ENCODE measurements around the gene CCDC8.
"Not testable (repeated sequence)": the region's sequence is repeated elsewhere in the genome, so short reads cannot be mapped to it uniquely, and the experiment has no call there.

The CCDC8 gene

GRCh38 chr19:46413262-46414031 lies at the start of gene CCDC8:
Gene CCDC8 (minus strand): TSS chr19:46413564. CDS start chr19:46412810, 754 bp downstream.
- DNase-seq: no peak

- DNase-seq: no peak
Measured at GRCh38 chr19:46461537-46461936, 48.2 kb upstream of the CCDC8 start.

- no peak for DNase-seq
Measured at GRCh38 chr19:46460981-46461380, 47.6 kb upstream of the CCDC8 start.

- no peak for DNase-seq
Measured at GRCh38 chr19:46460055-46460454, 46.7 kb upstream of the CCDC8 start.

DNA sequence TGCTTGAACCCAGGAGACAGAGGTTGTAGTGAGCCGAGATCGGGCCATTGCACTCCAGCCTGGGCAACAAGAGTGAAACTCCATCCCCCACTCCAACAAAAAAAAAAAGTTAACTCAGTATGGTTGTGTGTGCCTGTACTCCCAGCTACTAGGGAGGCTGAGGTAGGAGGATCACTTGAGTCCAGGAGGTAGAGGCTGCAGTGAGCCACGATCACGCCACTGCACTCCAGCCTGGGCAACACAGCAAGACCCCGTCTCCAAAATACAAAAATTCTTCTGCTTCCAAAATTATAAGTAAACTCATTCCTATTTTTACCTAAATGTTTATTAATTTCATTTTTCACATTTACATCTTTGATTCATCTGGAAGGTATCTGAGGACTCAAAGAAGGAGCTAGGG lies 43.6 kb upstream of the CCDC8 start:
- DNase-seq: no peak

GRCh38 chr19:46454244-46454643 lies 40.9 kb upstream of the CCDC8 start:
- DNase-seq: no peak

GRCh38 chr19:46453661-46454060 lies 40.3 kb upstream of the CCDC8 start:
- DNase-seq: no peak

- DNase-seq: no peak
Measured at GRCh38 chr19:46452186-46452585, 38.8 kb upstream of the CCDC8 start.

DNA sequence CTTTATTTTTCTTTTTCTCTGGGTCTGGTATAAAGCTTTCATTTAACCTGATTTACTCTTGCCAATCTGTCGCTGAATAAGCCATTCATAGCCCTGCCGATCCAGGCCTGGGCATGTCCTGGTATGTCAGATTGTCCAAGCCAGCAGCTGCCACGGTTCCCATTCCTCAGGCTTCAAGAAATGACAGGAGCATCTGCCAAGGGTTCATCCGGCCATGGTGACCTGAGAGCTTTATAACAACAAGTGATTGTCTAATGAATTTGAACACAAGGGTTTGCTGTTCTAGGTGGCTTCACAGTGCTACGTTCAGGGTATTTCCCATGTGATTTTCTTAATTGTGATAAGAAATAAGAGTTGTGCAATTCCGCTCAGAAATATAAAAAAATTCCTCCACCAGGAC lies 38.0 kb upstream of the CCDC8 start:
- DNase-seq: no peak

DNA sequence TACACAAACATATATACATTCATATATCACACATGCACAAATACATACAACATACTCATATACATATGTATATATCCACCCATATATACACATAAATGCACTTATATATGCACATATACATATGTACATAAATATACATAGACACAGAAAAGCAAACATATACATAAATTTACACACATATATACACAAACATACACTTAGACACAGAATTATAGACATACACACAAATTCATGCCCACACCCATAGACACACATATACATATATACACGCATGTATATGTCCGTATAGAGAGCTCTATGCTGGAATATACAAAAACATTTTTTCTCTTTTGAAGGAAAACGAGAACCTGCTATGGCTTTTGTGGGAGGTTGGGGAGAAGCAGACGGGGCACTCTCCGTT lies 37.4 kb upstream of the CCDC8 start:
- no peak for DNase-seq

- DNase-seq: no peak
Measured at GRCh38 chr19:46449228-46449627, 35.9 kb upstream of the CCDC8 start.

DNA sequence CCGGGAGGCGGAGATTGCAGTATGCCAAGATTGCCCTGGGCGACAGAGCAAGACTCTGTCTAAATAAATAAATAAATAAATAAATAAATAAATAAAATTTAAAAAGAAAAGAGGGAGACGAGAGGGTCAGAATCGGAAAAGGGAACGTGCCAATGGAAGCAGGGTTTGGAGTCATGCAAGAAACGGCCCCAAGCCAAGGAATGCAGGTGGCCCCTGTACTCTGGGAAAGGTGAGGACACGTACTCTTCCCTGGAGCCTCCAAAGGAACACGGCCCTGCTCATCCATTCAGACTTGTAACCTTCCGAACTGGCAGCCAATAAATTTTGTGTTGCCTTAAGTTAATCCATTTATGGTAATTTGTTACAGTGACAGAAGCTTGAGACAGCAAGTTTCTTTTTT lies 35.2 kb upstream of the CCDC8 start:
- no peak for DNase-seq

GRCh38 chr19:46447824-46448223 lies 34.5 kb upstream of the CCDC8 start:
- DNase-seq: no peak

DNA sequence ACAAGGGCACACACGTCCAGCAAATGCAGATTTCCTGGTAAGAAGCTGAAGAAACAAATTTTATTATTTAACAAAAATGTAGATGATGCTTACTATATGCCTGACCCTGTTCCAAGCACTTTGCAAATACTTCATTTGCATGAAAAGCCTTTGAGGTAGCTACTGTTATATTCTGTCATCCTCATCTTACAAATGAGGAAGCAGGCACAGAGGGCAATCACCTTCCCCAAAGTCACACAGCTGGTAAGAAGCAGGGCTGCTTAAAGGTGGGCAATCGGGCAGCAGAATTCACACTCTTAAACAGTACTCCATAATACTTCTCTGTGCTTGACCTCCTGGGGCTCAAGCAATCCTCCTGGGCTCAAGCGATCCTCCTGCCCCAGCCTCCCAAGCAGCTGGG lies 33.6 kb upstream of the CCDC8 start:
- DNase-seq: no peak

DNA sequence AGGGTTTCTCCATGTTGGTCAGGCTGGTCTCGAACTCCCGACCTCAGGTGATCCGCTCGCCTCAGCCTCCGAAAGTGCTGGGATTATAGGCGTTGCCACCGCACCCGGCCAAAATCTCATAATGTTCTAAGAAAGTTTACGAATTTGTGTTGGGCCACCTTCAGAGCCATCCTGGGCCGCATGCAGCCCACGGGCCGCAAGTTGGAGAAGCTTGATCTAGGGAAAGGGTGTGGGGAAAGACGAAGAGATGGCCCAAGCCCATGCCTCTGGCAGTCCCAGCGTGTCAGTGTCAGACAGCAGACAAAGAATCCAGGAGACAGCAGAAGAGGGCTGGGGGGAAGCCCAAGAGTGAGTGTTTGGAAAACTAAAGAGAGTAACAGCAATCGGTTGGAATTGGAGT lies 32.7 kb upstream of the CCDC8 start:
- no peak for DNase-seq

- no peak for DNase-seq
Measured at GRCh38 chr19:46442808-46443450, 29.6 kb upstream of the CCDC8 start.

- DNase-seq: no peak
Measured at GRCh38 chr19:46441866-46442265, 28.5 kb upstream of the CCDC8 start.

DNA sequence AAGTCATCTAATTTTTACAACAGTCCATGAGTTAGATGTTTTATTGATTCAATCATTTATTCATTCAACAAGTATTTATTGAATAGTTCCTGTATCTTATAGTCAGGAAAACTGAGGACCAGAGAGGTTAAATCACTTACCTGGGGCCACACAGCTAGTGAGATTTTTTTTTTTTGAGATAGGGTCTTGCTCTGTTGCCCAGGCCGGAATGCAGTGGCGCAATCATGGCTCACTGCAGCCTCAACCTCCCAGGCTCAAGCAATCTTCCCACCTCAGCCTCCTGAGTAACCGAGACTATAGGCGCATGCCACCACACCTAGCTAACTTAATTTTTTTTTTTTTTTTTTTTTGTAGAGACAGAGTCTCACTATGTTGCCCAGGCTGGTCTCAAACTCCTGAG lies 22.3 kb upstream of the CCDC8 start:
- DNase-seq: not testable (repeated sequence)

DNA sequence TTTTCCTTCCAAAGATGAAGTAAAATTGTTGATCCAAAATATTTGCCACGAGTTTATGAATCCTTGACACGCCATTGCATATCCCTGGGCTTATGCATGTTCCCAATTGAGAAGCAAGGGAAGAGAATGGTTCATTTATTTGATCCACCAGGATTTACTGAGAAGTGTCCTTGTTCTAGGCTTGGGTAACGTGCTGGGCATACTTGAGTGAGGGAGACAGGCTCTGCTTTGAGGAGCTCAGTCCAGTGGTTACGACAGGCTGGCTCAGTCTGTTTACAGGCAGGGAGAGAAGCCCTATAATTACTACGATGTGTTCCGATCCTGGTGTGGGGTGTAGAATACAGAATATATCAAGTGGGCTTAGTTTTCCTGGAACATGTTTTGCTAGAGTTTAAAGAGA lies 21.6 kb upstream of the CCDC8 start:
- no peak for DNase-seq

GRCh38 chr19:46433470-46433869 lies 20.1 kb upstream of the CCDC8 start:
- DNase-seq: not testable (repeated sequence)

- DNase-seq: no peak
Measured at GRCh38 chr19:46431824-46432223, 18.5 kb upstream of the CCDC8 start.

- DNase-seq: no peak
Measured at GRCh38 chr19:46429999-46430398, 16.6 kb upstream of the CCDC8 start.

GRCh38 chr19:46428239-46429135 lies 15.1 kb upstream of the CCDC8 start, which contains the start of gene PNMA8C:
Gene PNMA8C (minus strand): TSS chr19:46428936. CDS start chr19:46428359, 577 bp downstream.
- DNase-seq: peak; percentile 51
